Tibial nerve (tissue), 4 donors: Measurements from ENCODE around the gene FADS6. TPM values are rescaled to one million over a fixed set of nuclear protein-coding genes. Genes with fewer than 3 reads are reported as not detected.

ENCODE experiments used
- DNase-seq, 2 donors: peaks; one replicate each; pipeline ENCODE4 v3.0.0-alpha.2; 2019; ENCODE audit warnings: low spot score in 2 of 2
- H3K27ac ChIP-seq, 4 donors: fragments of 200-600 bp; sonication (generic) in 3 of 4; one replicate each; pipeline ENCODE4 v1.5.1; 2017 to 2019; ENCODE audit warnings: mild to moderate bottlenecking in 1 of 4
- H3K27me3 ChIP-seq, 2 donors: fragments of 200-600 bp; sonication (generic) in 1 of 2; one replicate each; pipeline versions ENCODE4 v1.5.1 to v1.6.0; 2017 to 2019
- H3K36me3 ChIP-seq, 3 donors: fragments of 200-600 bp; sonication (generic); one replicate each; pipeline ENCODE4 v1.5.1; 2018 to 2019
- H3K4me1 ChIP-seq, 4 donors: fragments of 200-600 bp; sonication (generic) in 3 of 4; one replicate each; pipeline ENCODE4 v1.5.1; 2017 to 2019
- H3K4me3 ChIP-seq, 4 donors: fragments of 200-600 bp; sonication (generic) in 3 of 4; one replicate each; pipeline ENCODE4 v1.5.1; 2017 to 2019; ENCODE audit warnings: mild to moderate bottlenecking in 1 of 4, moderate library complexity in 1 of 4
- H3K9me3 ChIP-seq, 4 donors: fragments of 200-600 bp; sonication (generic) in 3 of 4; one replicate each; pipeline ENCODE4 v1.5.1; 2017 to 2019
- EP300 ChIP-seq, 2 donors: sonication (generic); formaldehyde crosslinking; IDR thresholded peaks; one replicate each; pipeline ENCODE4 v1.6.1; 2017; ENCODE audit warnings: antibody characterized with exemption in 2 of 2, mild to moderate bottlenecking in 1 of 2
- POLR2A ChIP-seq, 2 donors: fragments of 450-650 bp; IDR thresholded peaks; one replicate each; pipeline ENCODE4 v1.6.1; 2017; ENCODE audit warnings: antibody characterized with exemption in 2 of 2, mild to moderate bottlenecking in 2 of 2, moderate library complexity in 2 of 2
- WGBS, 2 donors: methylation state at CpG; one replicate each; pipeline ENCODE4 v1.1.5; 2018; 5-methylcytosine and 5-hydroxymethylcytosine counted together
- total RNA-seq, 4 donors: library from RNA; depleted of rRNA; stranded (reverse); fragments of >200 nt; gene quantifications; one replicate each; pipeline ENCODE4 v1.1.0, GENCODE V29; 2016
- TF ChIP-seq, protein P1 (sequence below), 5 experiments: fragments of 200-600 bp in 3 of 5; fragments of 450-650 bp in 2 of 5; sonication (generic) in 3 of 5; IDR thresholded peaks; one replicate each; pipeline ENCODE4 v1.5.1; 2016 to 2019; ENCODE audit warnings: antibody characterized with exemption in 5 of 5, mild to moderate bottlenecking in 3 of 5, moderate library complexity in 2 of 5

The FADS6 gene
- total RNA-seq, 4 donors from 2014 or later: not detected

DNA sequence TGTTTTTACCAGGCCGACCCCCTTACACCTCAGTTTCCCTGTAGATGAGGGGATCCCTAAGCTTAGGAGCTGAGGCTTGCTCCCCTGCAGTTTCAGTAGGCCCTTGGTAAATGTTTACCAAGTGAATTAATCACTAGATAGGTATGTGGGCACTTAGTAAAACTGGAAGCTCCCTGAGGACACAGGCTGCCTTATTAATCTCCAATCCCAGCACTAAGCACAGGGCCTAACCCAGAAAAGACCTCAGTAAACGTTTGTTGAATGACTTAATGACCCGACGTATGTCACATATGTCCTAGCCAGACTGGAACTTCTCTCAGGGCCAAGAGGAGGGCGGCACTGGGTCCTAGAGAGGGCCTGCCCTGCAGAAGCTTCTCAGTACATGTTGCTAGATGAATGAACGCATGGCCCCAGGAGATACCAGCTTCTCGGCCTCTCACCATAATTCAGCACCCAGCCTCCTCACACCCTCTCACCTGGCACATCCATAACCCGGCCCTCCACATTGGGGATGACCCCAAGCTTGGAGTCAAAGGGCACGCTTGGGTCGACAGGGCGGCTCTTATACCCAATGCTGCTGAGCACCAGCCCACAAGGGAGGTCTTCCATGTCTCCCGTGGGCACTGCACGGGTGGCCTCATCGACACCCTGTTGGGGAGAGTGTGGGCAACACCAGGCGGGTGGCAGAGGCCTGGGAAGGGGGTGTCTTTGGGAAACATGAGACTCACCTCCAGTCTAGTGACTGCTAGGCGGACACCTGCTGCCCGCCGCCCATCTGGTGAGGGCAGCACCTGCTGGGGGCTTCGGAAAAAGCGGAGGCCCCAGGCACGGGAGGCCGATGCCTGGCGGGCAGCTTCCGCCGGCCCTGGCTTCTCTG, 29.8 kb downstream of the FADS6 start:
- no peak overlapping the region for H3K4me3 ChIP-seq
- no peak for TF ChIP-seq EP300 (IDR thresholded peaks at IDR 0.05)
- no peak for TF ChIP-seq POLR2A (IDR thresholded peaks at IDR 0.05)
- TF ChIP-seq, protein P1, sequence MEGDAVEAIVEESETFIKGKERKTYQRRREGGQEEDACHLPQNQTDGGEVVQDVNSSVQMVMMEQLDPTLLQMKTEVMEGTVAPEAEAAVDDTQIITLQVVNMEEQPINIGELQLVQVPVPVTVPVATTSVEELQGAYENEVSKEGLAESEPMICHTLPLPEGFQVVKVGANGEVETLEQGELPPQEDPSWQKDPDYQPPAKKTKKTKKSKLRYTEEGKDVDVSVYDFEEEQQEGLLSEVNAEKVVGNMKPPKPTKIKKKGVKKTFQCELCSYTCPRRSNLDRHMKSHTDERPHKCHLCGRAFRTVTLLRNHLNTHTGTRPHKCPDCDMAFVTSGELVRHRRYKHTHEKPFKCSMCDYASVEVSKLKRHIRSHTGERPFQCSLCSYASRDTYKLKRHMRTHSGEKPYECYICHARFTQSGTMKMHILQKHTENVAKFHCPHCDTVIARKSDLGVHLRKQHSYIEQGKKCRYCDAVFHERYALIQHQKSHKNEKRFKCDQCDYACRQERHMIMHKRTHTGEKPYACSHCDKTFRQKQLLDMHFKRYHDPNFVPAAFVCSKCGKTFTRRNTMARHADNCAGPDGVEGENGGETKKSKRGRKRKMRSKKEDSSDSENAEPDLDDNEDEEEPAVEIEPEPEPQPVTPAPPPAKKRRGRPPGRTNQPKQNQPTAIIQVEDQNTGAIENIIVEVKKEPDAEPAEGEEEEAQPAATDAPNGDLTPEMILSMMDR (IDR thresholded peaks at IDR 0.05): no peak
- peaks cover 0 to 12% (median 0%) of the 10 kb centered on the region in 3 donors for H3K36me3 ChIP-seq
- H3K4me1 ChIP-seq: peaks cover 0 to 41% (median 21%) of the 10 kb centered on the region in 4 donors
- 83 to 87% methylated on average over 19 to 24 of the region's 25 CpGs for WGBS, 2 donors
- DNase-seq: no peak
- H3K9me3 ChIP-seq: no peaks in the 10 kb centered on the region
- no peak overlapping the region for H3K27ac ChIP-seq
- peaks cover 0 to 31% of the 10 kb centered on the region in 2 donors for H3K27me3 ChIP-seq

DNA sequence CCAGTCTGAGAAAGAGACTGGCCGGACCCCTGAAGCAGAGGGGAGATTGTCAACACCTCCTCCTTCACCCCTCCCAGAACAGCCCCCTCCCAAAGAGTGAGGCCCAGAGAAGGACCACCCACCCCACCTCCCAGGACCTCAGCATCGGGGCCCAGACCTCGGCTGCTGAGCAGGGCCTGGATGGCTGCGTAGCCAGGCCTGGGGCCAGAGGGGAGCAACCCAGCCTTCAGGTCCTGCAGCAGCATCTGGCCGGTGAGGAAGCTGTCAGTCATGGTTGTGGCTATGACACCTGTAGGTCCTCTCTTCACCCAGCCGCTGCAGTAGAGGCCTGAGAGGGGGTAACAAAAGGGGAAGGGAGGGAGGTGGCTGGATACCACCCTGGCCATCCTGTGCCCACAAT, 30.5 kb downstream of the FADS6 start:
- peaks cover 0 to 12% (median 0%) of the 10 kb centered on the region in 3 donors for H3K36me3 ChIP-seq
- no peak overlapping the region for H3K27ac ChIP-seq
- TF ChIP-seq EP300 (IDR thresholded peaks at IDR 0.05) (no peak), POLR2A (IDR thresholded peaks at IDR 0.05) (no peak)
- TF ChIP-seq, protein P1 (IDR thresholded peaks at IDR 0.05): no peak
- 79 to 100% methylated on average over 1 to 6 of the region's 6 CpGs for WGBS, 2 donors
- no peak for DNase-seq
- no peaks in the 10 kb centered on the region for H3K9me3 ChIP-seq
- H3K4me3 ChIP-seq: no peak overlapping the region
- peaks cover 2 to 38% of the 10 kb centered on the region in 2 donors for H3K27me3 ChIP-seq
- H3K4me1 ChIP-seq: peaks cover 0 to 41% (median 21%) of the 10 kb centered on the region in 4 donors

DNA sequence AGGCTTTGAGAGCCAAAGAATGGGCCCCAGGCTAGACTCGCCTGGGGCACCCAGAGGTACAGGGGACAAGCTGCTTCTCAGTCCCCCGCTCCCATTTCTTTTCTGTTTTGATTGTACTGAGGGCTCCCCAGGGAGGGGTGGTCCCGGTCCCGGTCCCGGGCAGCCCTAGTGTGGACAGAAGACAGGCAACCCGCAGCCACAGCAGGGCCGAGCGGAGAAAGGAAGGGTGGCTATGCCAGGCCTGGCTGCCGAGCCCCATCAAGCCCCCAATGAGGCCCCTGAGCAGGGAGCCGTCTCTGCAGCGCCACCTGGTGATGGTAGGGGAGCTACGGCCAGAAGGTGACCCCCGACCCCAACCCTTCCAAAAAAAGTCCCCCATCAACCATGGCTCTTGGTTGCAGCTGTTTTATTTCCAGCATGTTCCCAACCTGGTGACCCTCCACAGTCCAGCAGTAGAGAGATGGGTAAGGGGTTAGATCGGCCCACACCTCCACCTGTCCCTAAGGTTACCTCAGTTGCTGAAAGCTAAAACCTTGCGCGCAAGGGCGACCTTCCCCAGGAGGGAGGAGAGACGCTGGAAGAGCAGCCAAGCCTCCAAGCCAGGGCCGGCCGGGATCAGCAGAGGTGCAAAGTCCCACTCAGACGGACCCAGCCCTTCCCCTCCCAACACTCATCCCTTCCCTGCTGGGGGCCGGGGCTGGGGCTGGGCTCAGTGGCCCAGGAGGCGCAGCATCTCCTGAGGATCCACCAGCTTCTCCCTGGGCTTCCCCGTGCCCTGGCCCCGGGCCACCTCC, 31.1 kb downstream of the FADS6 start:
- no peaks in the 10 kb centered on the region for H3K9me3 ChIP-seq
- DNase-seq: peak in 1 of 2 donors; percentile 25
- peaks cover 0 to 12% (median 0%) of the 10 kb centered on the region in 3 donors for H3K36me3 ChIP-seq
- H3K27me3 ChIP-seq: peaks cover 2 to 44% of the 10 kb centered on the region in 2 donors
- H3K4me1 ChIP-seq: peaks cover 0 to 41% (median 21%) of the 10 kb centered on the region in 4 donors
- 40 to 41% methylated on average over 23 to 24 of the region's 25 CpGs for WGBS, 2 donors
- TF ChIP-seq, protein P1 (IDR thresholded peaks at IDR 0.05): peak; percentile 64 to 89 (median 87)
- TF ChIP-seq EP300 (IDR thresholded peaks at IDR 0.05) (no peak), POLR2A (IDR thresholded peaks at IDR 0.05) (no peak)
- no peak overlapping the region for H3K27ac ChIP-seq
- H3K4me3 ChIP-seq: peak overlapping the region in 1 of 4 donors; percentile 38

DNA sequence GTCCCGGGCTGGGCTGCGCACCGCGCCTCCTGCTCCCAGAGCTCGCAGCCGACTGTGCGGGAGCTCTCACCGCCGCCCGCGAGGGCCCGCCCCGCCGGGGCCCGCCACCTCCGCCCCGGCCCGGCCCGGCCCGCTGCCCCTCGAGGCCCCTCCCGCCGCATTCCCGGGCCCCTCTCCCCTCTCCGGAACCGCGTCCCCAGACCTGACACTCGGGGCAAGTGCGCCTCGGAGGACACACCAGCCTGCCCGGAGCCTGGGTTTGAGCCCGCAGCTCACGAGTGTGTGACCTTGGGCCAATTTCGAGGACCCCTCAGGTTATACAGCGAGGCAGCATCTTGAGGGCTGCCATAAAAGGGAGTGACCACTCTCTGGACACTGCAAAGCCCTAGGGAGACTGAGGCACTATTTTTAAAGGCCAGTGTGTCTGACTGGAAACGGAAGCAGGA, 31.7 kb downstream of the FADS6 start:
- TF ChIP-seq, protein P1 (IDR thresholded peaks at IDR 0.05): no peak
- no peak for TF ChIP-seq POLR2A (IDR thresholded peaks at IDR 0.05)
- no peak for TF ChIP-seq EP300 (IDR thresholded peaks at IDR 0.05)
- no peaks in the 10 kb centered on the region for H3K9me3 ChIP-seq
- no peak overlapping the region for H3K27ac ChIP-seq
- peaks cover 2 to 50% of the 10 kb centered on the region in 2 donors for H3K27me3 ChIP-seq
- H3K4me1 ChIP-seq: peaks cover 0 to 41% (median 21%) of the 10 kb centered on the region in 4 donors
- no peak for DNase-seq
- H3K36me3 ChIP-seq: peaks cover 0 to 10% (median 0%) of the 10 kb centered on the region in 3 donors
- peak overlapping the region in 1 of 4 donors; percentile 38 for H3K4me3 ChIP-seq
- 3 to 10% methylated on average over 12 to 22 of the region's 36 CpGs for WGBS, 2 donors
